ENCODE results near the gene RBM42.
"Not testable (repeated sequence)": the region's sequence is repeated elsewhere in the genome, so short reads cannot be mapped to it uniquely, and the experiment has no call there.

Gene RBM42

DNA sequence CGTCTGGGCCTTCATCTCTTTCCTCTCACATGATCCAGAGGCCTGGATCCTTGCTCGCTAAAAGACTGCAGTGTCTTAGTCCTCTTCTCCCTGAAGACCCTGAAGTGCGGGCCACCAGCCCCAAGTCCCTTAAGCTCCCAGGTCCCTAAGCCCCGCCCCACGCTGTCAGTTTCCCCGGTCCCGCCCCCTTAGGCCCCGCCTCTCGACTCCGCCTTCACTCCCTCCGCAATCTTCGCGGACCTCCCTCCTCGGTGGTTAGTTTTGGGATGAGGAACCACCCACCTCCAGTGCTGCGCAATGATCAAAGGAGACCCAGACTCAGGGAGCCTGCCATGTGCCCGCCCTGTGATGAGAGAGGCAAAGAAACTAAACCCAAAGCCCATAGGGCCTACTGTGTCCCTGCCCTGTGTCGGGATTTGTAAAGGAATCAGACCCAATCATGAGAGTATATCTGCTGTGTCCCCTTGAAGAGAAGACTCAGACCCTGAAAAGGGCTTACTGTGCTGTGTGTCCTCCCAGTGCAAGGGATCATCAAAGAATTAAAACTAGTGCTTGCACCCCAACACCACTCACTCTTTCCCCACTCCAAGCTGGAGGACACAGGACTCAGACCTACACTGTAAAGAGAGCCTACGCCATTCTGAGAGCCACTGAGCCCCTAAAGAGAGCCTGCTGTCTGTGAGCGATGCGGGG, 16.3 kb downstream of the RBM42 start:
- TF ChIP-seq, protein P1, sequence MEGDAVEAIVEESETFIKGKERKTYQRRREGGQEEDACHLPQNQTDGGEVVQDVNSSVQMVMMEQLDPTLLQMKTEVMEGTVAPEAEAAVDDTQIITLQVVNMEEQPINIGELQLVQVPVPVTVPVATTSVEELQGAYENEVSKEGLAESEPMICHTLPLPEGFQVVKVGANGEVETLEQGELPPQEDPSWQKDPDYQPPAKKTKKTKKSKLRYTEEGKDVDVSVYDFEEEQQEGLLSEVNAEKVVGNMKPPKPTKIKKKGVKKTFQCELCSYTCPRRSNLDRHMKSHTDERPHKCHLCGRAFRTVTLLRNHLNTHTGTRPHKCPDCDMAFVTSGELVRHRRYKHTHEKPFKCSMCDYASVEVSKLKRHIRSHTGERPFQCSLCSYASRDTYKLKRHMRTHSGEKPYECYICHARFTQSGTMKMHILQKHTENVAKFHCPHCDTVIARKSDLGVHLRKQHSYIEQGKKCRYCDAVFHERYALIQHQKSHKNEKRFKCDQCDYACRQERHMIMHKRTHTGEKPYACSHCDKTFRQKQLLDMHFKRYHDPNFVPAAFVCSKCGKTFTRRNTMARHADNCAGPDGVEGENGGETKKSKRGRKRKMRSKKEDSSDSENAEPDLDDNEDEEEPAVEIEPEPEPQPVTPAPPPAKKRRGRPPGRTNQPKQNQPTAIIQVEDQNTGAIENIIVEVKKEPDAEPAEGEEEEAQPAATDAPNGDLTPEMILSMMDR (IDR thresholded peaks at IDR 0.05), result no peak
- H3K36me3 ChIP-seq, result no peaks in the 10 kb centered on the region
- peak overlapping the region; percentile 80 to 84 for H3K4me3 ChIP-seq (ENCODE audit: low read depth in 1 of 2, low read length in 1 of 2)
- H3K27ac ChIP-seq, result peak overlapping the region; percentile 79
- peaks cover 39 to 51% of the 10 kb centered on the region in 2 experiments for H3K4me1 ChIP-seq (ENCODE audit: control insufficient read depth in 1 of 2, insufficient read depth in 1 of 2, low read depth in 1 of 2, low read length in 1 of 2)
- H3K9me3 ChIP-seq, result no peaks in the 10 kb centered on the region
- peaks cover 25% of the 10 kb centered on the region for H3K27me3 ChIP-seq

- Histone ChIP-seq H3K36me3 (peaks cover 1% of the 10 kb centered on the region), H3K4me3 (ENCODE audit: low read depth in 1 of 2, low read length in 1 of 2) (no peak overlapping the region), H3K9me3 (no peaks in the 10 kb centered on the region), H3K27me3 (peaks cover 20% of the 10 kb centered on the region), H3K27ac (peak overlapping the region; percentile 79), H3K4me1 (ENCODE audit: control insufficient read depth in 1 of 2, insufficient read depth in 1 of 2, low read depth in 1 of 2, low read length in 1 of 2) (peaks cover 45 to 54% of the 10 kb centered on the region in 2 experiments)
- TF ChIP-seq, protein P1 (IDR thresholded peaks at IDR 0.05), result no peak
Measured at GRCh38 chr19:35645680-35646511, 17.1 kb downstream of the RBM42 start.

GRCh38 chr19:35648017-35648961, 19.5 kb downstream of the RBM42 start, which contains the start of gene COX6B1:
Gene COX6B1, plus strand, starts transcription at chr19:35648323. Its CDS starts 2,921 bp downstream, at chr19:35651244.
- no peaks in the 10 kb centered on the region for H3K9me3 ChIP-seq
- TF ChIP-seq, protein P1 (IDR thresholded peaks at IDR 0.05), result peak; percentile 41
- peaks cover 22% of the 10 kb centered on the region for H3K36me3 ChIP-seq
- H3K4me1 ChIP-seq (ENCODE audit: control insufficient read depth in 1 of 2, insufficient read depth in 1 of 2, low read depth in 1 of 2, low read length in 1 of 2), result peaks cover 40 to 41% of the 10 kb centered on the region in 2 experiments
- no peaks in the 10 kb centered on the region for H3K27me3 ChIP-seq
- peak within 1 kb of the TSS; percentile 84 for H3K27ac ChIP-seq
- H3K4me3 ChIP-seq (ENCODE audit: low read depth in 1 of 2, low read length in 1 of 2), result peak within 1 kb of the TSS; percentile 87 to 94

DNA sequence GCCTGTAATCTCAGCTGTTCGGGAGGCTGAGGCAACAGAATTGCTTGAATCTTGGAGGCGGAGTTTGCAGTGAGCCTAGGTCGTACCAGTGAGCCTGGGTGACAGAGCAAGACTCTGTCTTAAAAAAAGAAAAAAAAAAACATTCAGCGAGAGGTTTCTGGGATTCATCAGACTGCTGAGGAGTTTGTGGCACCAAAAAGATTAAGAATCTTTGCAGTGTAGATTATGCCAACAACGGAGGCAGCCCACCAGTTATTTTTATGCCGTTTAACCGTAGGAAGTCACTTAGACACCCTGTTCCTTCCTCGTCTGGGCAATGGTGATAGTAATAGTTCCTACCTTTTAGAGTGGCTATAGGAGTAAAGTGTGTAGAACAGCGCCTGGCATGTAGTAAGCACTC, 21.7 kb downstream of the RBM42 start:
- no peaks in the 10 kb centered on the region for H3K27me3 ChIP-seq
- H3K4me3 ChIP-seq (ENCODE audit: low read depth in 1 of 2, low read length in 1 of 2), result no peak overlapping the region
- peaks cover 45% of the 10 kb centered on the region for H3K36me3 ChIP-seq
- H3K4me1 ChIP-seq (ENCODE audit: control insufficient read depth in 1 of 2, insufficient read depth in 1 of 2, low read depth in 1 of 2, low read length in 1 of 2), result peaks cover 23 to 26% of the 10 kb centered on the region in 2 experiments
- no peak overlapping the region for H3K27ac ChIP-seq
- H3K9me3 ChIP-seq, result no peaks in the 10 kb centered on the region
- TF ChIP-seq, protein P1 (IDR thresholded peaks at IDR 0.05), result no peak

DNA sequence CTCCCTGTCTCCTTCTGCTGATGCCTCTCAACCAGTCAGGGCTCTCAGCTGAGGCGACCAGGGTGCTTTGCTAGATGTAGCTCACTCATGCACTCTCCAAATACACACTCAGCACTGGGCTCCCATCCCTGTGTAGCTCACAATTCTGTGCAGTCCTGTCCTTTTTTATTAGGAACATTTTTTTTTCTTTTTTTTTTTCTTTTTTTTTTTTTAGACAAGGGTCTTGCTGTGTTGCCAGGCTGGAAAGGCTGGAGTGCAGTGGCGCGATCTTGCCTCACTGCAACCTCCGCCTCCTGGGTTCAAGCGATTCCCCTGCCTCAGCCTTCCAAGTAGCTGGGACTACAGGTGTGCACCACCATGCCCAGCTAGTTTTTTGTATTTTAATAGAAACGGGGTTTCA, 26.0 kb downstream of the RBM42 start:
- H3K36me3 ChIP-seq, result peaks cover 88% of the 10 kb centered on the region
- H3K9me3 ChIP-seq; H3K4me1 ChIP-seq (ENCODE audit: control insufficient read depth in 1 of 2, insufficient read depth in 1 of 2, low read depth in 1 of 2, low read length in 1 of 2); H3K27me3 ChIP-seq; H3K4me3 ChIP-seq (ENCODE audit: low read depth in 1 of 2, low read length in 1 of 2); H3K27ac ChIP-seq: not testable (repeated sequence)

Measured in neutrophil (primary cell).